Measurements from ENCODE around the gene PTMA.

GRCh38 chr2:231722721-231723307 is 14.5 kb downstream of the PTMA start:
- TF ChIP-seq CTCF (IDR thresholded peaks at IDR 0.05) = no peak
- TF ChIP-seq REST (IDR thresholded peaks at IDR 0.05; ENCODE audit: insufficient read depth in 1 of 2, low read depth in 2 of 2, low read length in 1 of 2) = no peak
- no peak for TF ChIP-seq POLR2AphosphoS5 (IDR thresholded peaks at IDR 0.05; ENCODE audit: low read depth, low read length)
- TF ChIP-seq SIN3A (IDR thresholded peaks at IDR 0.05; ENCODE audit: borderline replicate concordance, insufficient read depth, low read depth, low read length) = no peak
- no peak for TF ChIP-seq TCF7L2 (IDR thresholded peaks at IDR 0.05; ENCODE audit: low read depth, low read length)

All from Panc1 (cell line).